Endothelial cell of umbilical vein (primary cell): ENCODE results near the gene TMEM151B. TPM values are rescaled to one million over a fixed set of nuclear protein-coding genes. Genes with fewer than 3 reads are reported as not detected.
A peak's percentile ranks its signal among the peaks of the same experiment; 100 is the strongest.

Source experiments
- BruUV-seq: library from RNA; stranded (reverse); fragments of 400-500 nt; replicated peaks from 2 replicates; lab custom pipeline; 2021; lab: Mats Ljungman, UMichigan
- CTCF ChIA-PET: fragments of 300-600, 350-600 bp; sonication (Branson Sonifier 250); formaldehyde crosslinking; loops from one replicate; lab custom pipeline; 2021; ENCODE audit warnings: antibody characterized with exemption, inconsistent platforms; lab: Charles Lee
- POLR2A ChIA-PET: fragments of 300-600, 350-600 bp; sonication (Branson Sonifier 250); formaldehyde crosslinking; loops from one replicate; lab custom pipeline; 2021; ENCODE audit warnings: antibody characterized with exemption, inconsistent platforms; lab: Charles Lee
- DNase-seq: peaks from one replicate; pipeline ENCODE4 v3.0.0-alpha.2; 2011; ENCODE audit warnings: low read depth, low spot score
- FAIRE-seq: peaks from 2 replicates; lab custom pipeline; 2011; peaks lifted over from hg19 to GRCh38; lab: Jason Lieb, UNC
- H2AFZ ChIP-seq: 2 replicates; pipeline ENCODE4 v1.6.0; 2012; ENCODE audit warnings: low read depth, low read length, control low read depth, inconsistent platforms
- H3K27ac ChIP-seq: 2 replicates; pipeline ENCODE4 v1.5.1; 2011; ENCODE audit warnings: low read depth, mild to moderate bottlenecking, control low read depth, low read length, moderate library complexity; ENCODE audit not compliant: insufficient read depth
- H3K27me3 ChIP-seq, 2 experiments: 2 replicates each; pipeline versions ENCODE4 v1.6.0 to v1.6.1; 2011; ENCODE audit warnings: low read length in 2 of 2, mixed read lengths in 1 of 2; ENCODE audit not compliant: control insufficient read depth in 2 of 2, insufficient read depth in 2 of 2
- H3K36me3 ChIP-seq, 2 experiments: 2 replicates in 1 of 2; 3 replicates in 1 of 2; pipeline ENCODE4 v1.5.1; 2011; ENCODE audit warnings: low read length in 2 of 2, mild to moderate bottlenecking in 1 of 2, moderate library complexity in 1 of 2; ENCODE audit not compliant: control insufficient read depth in 2 of 2, insufficient read depth in 2 of 2; ENCODE audit errors: extremely low read depth in 1 of 2
- H3K4me1 ChIP-seq: 3 replicates; pipeline ENCODE4 v1.5.1; 2011; ENCODE audit warnings: mild to moderate bottlenecking, low read length; ENCODE audit not compliant: control insufficient read depth, insufficient read depth; ENCODE audit errors: extremely low read depth
- H3K4me2 ChIP-seq: 2 replicates; pipeline ENCODE4 v1.6.1; 2011; ENCODE audit warnings: low read length, control low read depth, mixed read lengths; ENCODE audit not compliant: insufficient read depth
- H3K4me3 ChIP-seq, 3 experiments: fragments of 200-600 bp in 1 of 3; sonication (generic), shearing (Covaris generic) in 1 of 3; replicated peaks in 1 of 3; 2 replicates each; pipeline ENCODE4 v1.5.1; 2011 to 2016; ENCODE audit warnings: control low read depth in 3 of 3, low read length in 3 of 3, mild to moderate bottlenecking in 2 of 3, inconsistent platforms in 1 of 3, low read depth in 1 of 3, moderate library complexity in 1 of 3; ENCODE audit not compliant: insufficient read depth in 1 of 3
- H3K79me2 ChIP-seq: 2 replicates; pipeline ENCODE4 v1.6.0; 2012; ENCODE audit warnings: low read length, inconsistent platforms; ENCODE audit not compliant: control insufficient read depth, insufficient read depth
- H3K9ac ChIP-seq: replicated peaks from 2 replicates; pipeline ENCODE3; 2011; ENCODE audit warnings: low read length, control low read depth; ENCODE audit not compliant: insufficient read depth; ENCODE audit errors: extremely low read depth
- H3K9me1 ChIP-seq: replicated peaks from 3 replicates; pipeline ENCODE4 v1.6.0; 2011; ENCODE audit warnings: mild to moderate bottlenecking, low read length; ENCODE audit not compliant: control insufficient read depth, insufficient read depth; ENCODE audit errors: extremely low read depth
- H3K9me3 ChIP-seq: replicated peaks from 2 replicates; pipeline ENCODE4 v1.5.1; 2012; ENCODE audit warnings: low read length, inconsistent platforms; ENCODE audit not compliant: control insufficient read depth, insufficient read depth
- H4K20me1 ChIP-seq: replicated peaks from 2 replicates; pipeline ENCODE3; 2011; ENCODE audit warnings: mild to moderate bottlenecking, low read length; ENCODE audit not compliant: control insufficient read depth, insufficient read depth; ENCODE audit errors: extremely low read depth
- CTCF ChIP-seq, 2 donors: IDR thresholded peaks; 1 replicate in 1 of 2; 2 replicates in 1 of 2; pipeline ENCODE4 v1.5.1; 2011; ENCODE audit warnings: low read length in 2 of 2, mild to moderate bottlenecking in 2 of 2, moderate library complexity in 2 of 2, control low read depth in 1 of 2, inconsistent platforms in 1 of 2, low read depth in 1 of 2; ENCODE audit not compliant: insufficient read depth in 1 of 2; ENCODE audit errors: extremely low read depth in 1 of 2
- EZH2 ChIP-seq: IDR thresholded peaks from 2 replicates; pipeline ENCODE4 v1.6.1; 2012; ENCODE audit warnings: borderline replicate concordance, low read depth, mild to moderate bottlenecking, moderate library complexity, low read length, inconsistent platforms; ENCODE audit not compliant: severe bottlenecking
- FOS ChIP-seq: IDR thresholded peaks from 2 replicates; pipeline ENCODE4 v1.6.1; 2011; ENCODE audit warnings: mild to moderate bottlenecking, low read length, moderate library complexity, borderline replicate concordance; ENCODE audit not compliant: insufficient read depth
- GATA2 ChIP-seq: IDR thresholded peaks from 2 replicates; pipeline ENCODE4 v1.7.0; 2011; ENCODE audit warnings: low read depth, mild to moderate bottlenecking, moderate library complexity, mixed read lengths, low read length; ENCODE audit not compliant: insufficient read length, insufficient read depth
- JUN ChIP-seq: IDR thresholded peaks from 2 replicates; pipeline ENCODE4 v1.6.1; 2011; ENCODE audit warnings: borderline replicate concordance, low read depth; ENCODE audit not compliant: insufficient read length, insufficient read depth
- MAX ChIP-seq: IDR thresholded peaks from 2 replicates; pipeline ENCODE4 v1.6.1; 2011; ENCODE audit not compliant: insufficient read depth, insufficient read length
- MYC ChIP-seq: IDR thresholded peaks from one replicate; pipeline ENCODE4 v1.6.1; 2011; ENCODE audit warnings: mild to moderate bottlenecking, low read depth, low read length
- POLR2A ChIP-seq: IDR thresholded peaks from 2 replicates; pipeline ENCODE4 v1.6.1; 2012; ENCODE audit warnings: low read depth, mild to moderate bottlenecking, control low read depth, low read length
- POLR2AphosphoS5 ChIP-seq: IDR thresholded peaks from 2 replicates; pipeline ENCODE4 v1.6.1; 2012; ENCODE audit warnings: low read depth, mild to moderate bottlenecking, control low read depth, low read length, moderate library complexity; ENCODE audit not compliant: insufficient read depth
- dilution Hi-C: fragments of 300-500 bp; cut with MboI; formaldehyde crosslinking; loops from one replicate; pipeline ENCODE4 v1.15.0; 2019; ENCODE audit warnings: low sequenced_read_pairs; ENCODE audit not compliant: extremely low pct_ligation_motif_present
- intact Hi-C: fragments of 100-400 bp; cut with micrococcal nuclease; formaldehyde crosslinking; loops from one replicate; pipeline ENCODE4 v1.10.0; 2022
- polyA plus RNA-seq, 4 experiments: library from polyadenylated mRNA; depleted of rRNA in 3 of 4; stranded (reverse) in 3 of 4; unstranded in 1 of 4; fragments of >200 nt; gene quantifications; 2 replicates each; pipeline versions ENCODE4 v1.2.1 to v1.2.3, GENCODE V29; 2011 to 2012; ENCODE audit warnings: missing spikeins in 1 of 4
- total RNA-seq: library from RNA; stranded (reverse); gene quantifications from 2 replicates; pipeline ENCODE4 v1.2.3, GENCODE V29; 2021

Gene TMEM151B
- total and polyA plus RNA-seq, 2 donors (not counting 3 experiments of a cell fraction or from before 2014, with no cell fraction given), result 0.03 to 0.07 TPM

GRCh38 chr6:44265007-44265721, 5.1 kb upstream of the TMEM151B start, which contains the start of gene NFKBIE:
NFKBIE (minus strand) TSS chr6:44265551; CDS start chr6:44265346, 205 bp downstream.
- Histone ChIP-seq H3K9me3 (no peaks in the 10 kb centered on the region), H3K4me2 (peak within 1 kb of the TSS; percentile 88), H3K79me2 (peaks cover 26% of the 10 kb centered on the region), H2AFZ (peak within 1 kb of the TSS; percentile 55), H3K36me3 (peaks cover 3 to 6% of the 10 kb centered on the region in 2 experiments), H4K20me1 (no peaks in the 10 kb centered on the region), H3K27ac (peak within 1 kb of the TSS; percentile 76), H3K9ac (peak within 1 kb of the TSS; percentile 68), H3K27me3 (peaks cover 11 to 19% of the 10 kb centered on the region in 2 experiments), H3K4me3 (peak within 1 kb of the TSS; percentile 37 to 78 (median 63)), H3K9me1 (no peaks in the 10 kb centered on the region), H3K4me1 (peaks cover 36% of the 10 kb centered on the region)
- CTCF ChIA-PET, result interaction anchor here (0.8 to 6.2 kb wide), 7 partner anchors 18 to 169 kb away, joined by 4 to 154 read pairs (median 4); partner anchors contain the start of gene HSP90AB1
- POLR2A ChIA-PET, result interaction anchor here (1.5 kb wide), 1 partner anchor 18 kb away, joined by 5 read pairs; the partner anchor contains the start of gene HSP90AB1
- TF ChIP-seq MYC, result no peak
- TF ChIP-seq POLR2AphosphoS5, result peak; percentile 95
- peak; percentile 92 for TF ChIP-seq POLR2A
- peak; percentile 29 for TF ChIP-seq MAX
- TF ChIP-seq EZH2, result no peak
- no peak for TF ChIP-seq JUN
- TF ChIP-seq FOS, result no peak
- TF ChIP-seq CTCF (IDR thresholded peaks at IDR 0.05; ENCODE audit: extremely low read depth in 1 of 2, insufficient read depth in 1 of 2, low read depth in 1 of 2, low read length in 2 of 2), result peak; percentile 26 to 46
- no peak for TF ChIP-seq GATA2
- DNase-seq (peak; percentile 92), FAIRE-seq (peak; percentile 85)
- dilution Hi-C loops, result no loop called here
- intact Hi-C loops, result loop anchor here (1.0 to 2.0 kb wide), 2 partner anchors 28 to 122 kb away; partner anchors contain the start of gene CDC5L
- BruUV-seq, result TSS peak; percentile 61
